ENCODE data around the gene TSHZ2. TPM values are rescaled to one million over a fixed set of nuclear protein-coding genes. Genes with fewer than 3 reads are reported as not detected.

Gene TSHZ2
- total and polyA plus RNA-seq, 5 donors from 2014 or later: 1.00 to 41.7 (median 2.1) TPM

DNA sequence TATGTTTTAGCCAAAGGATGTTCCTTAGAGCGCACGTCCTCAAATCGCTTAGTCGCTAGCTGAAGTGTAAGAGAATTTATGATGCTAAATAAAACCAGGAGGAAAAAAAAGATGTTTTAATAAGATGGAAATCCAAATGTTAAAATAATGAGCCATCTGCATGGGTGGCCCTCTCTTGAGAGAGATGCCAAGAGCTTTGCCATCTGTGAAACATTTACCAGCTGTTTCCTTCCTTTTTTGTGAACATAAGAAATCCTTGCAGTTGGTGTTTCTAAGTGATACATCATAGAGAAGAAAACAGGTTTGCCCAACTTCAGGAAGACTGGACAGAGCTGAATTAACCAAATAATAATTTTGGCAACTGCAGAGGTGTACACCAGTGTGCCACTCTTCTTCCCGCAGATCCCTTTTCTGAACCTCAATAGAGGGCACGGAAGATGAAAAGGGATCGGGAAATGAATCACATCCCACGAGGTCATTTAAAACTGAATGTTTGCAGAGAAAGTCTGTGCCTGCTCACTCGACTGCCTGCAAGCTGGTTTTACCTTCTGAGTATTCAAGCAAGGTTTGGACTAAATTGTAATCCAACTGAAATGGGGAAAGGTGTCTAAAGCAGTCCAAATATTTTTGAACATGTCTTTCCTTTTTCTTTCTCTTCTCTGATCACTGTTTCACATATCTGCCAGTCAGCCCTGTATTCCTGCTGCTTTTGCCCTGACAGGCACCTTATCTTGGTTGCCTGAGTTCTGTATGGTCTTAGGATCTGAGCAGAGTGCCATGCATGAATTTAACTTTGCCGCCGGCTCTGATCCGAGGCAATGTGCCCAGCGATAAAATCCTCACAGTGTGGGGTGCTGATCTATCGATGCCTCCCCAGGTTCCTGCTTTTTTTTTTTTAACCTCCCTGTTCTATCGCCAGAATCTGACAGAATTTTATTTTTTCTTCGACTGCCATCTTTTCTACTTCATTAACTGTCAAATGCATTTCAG is 35.5 kb upstream of the TSHZ2 start:
- Mint-ChIP-seq H3K9me3 (peaks cover 0 to 2% (median 0%) of the 10 kb centered on the region in 7 donors), H3K27ac (no peak overlapping the region), H3K4me1 (no peaks in the 10 kb centered on the region), H3K4me3 (no peak overlapping the region), H3K27me3 (no peaks in the 10 kb centered on the region), H3K36me3 (no peaks in the 10 kb centered on the region)
- Histone ChIP-seq H3K27me3 (ENCODE audit: control insufficient read depth, insufficient read depth, low read length) (no peaks in the 10 kb centered on the region), H3K4me1 (ENCODE audit: control insufficient read depth, insufficient read depth, low read length, poor library complexity, severe bottlenecking) (no peaks in the 10 kb centered on the region), H3K4me3 (ENCODE audit: low read depth, low read length) (no peak overlapping the region), H3K9me3 (ENCODE audit: control insufficient read depth in 2 of 2, low read length in 2 of 2) (no peaks in the 10 kb centered on the region), H3K27ac (ENCODE audit: insufficient read depth, low read length, poor library complexity, severe bottlenecking) (no peak overlapping the region), H3K36me3 (ENCODE audit: control insufficient read depth, insufficient read depth, low read length) (no peaks in the 10 kb centered on the region)
- DNase-seq (no peak), ATAC-seq (ENCODE audit: low read depth in 2 of 2) (no peak)

DNA sequence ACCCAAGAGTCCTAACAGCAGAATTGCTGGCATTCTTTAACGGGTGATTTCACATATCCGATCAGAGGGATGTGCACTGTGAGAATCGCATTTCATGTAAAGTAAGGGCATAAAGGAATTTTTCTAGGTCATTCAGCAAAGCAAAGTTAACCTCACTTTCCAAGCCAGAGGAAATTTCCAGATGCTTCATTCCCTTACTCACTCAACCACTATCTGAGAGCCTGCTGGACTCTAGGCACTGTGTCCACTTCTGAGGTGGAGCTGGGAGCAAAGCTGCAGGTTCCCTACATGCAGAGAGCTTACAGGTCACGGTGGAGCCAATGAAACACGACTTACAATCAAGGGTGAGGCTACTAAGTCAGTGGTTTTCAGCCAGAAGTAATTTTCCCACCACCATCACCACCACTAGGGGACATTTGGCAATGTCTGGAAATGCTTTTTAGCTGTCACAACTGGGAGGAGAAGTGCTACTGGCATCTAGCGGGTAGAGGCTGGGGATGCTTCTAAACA is 34.5 kb upstream of the TSHZ2 start:
- Mint-ChIP-seq H3K27ac (no peak overlapping the region), H3K4me1 (no peaks in the 10 kb centered on the region), H3K27me3 (no peaks in the 10 kb centered on the region), H3K36me3 (no peaks in the 10 kb centered on the region), H3K4me3 (no peak overlapping the region), H3K9me3 (peaks cover 0 to 3% (median 0%) of the 10 kb centered on the region in 7 donors)
- H3K4me1 ChIP-seq (ENCODE audit: control insufficient read depth, insufficient read depth, low read length, poor library complexity, severe bottlenecking): no peaks in the 10 kb centered on the region
- H3K9me3 ChIP-seq (ENCODE audit: control insufficient read depth in 2 of 2, low read length in 2 of 2): no peaks in the 10 kb centered on the region
- H3K4me3 ChIP-seq (ENCODE audit: low read depth, low read length): no peak overlapping the region
- DNase-seq: no peak
- ATAC-seq (ENCODE audit: low read depth in 2 of 2): no peak
- no peaks in the 10 kb centered on the region for H3K36me3 ChIP-seq (ENCODE audit: control insufficient read depth, insufficient read depth, low read length)
- no peak overlapping the region for H3K27ac ChIP-seq (ENCODE audit: insufficient read depth, low read length, poor library complexity, severe bottlenecking)
- no peaks in the 10 kb centered on the region for H3K27me3 ChIP-seq (ENCODE audit: control insufficient read depth, insufficient read depth, low read length)

- Mint-ChIP-seq H3K4me3 (no peak overlapping the region), H3K36me3 (no peaks in the 10 kb centered on the region), H3K4me1 (no peaks in the 10 kb centered on the region), H3K9me3 (peaks cover 0 to 5% (median 0%) of the 10 kb centered on the region in 7 donors), H3K27ac (no peak overlapping the region), H3K27me3 (no peaks in the 10 kb centered on the region)
- H3K27ac ChIP-seq (ENCODE audit: insufficient read depth, low read length, poor library complexity, severe bottlenecking): no peak overlapping the region
- no peaks in the 10 kb centered on the region for H3K4me1 ChIP-seq (ENCODE audit: control insufficient read depth, insufficient read depth, low read length, poor library complexity, severe bottlenecking)
- no peak overlapping the region for H3K4me3 ChIP-seq (ENCODE audit: low read depth, low read length)
- ATAC-seq (ENCODE audit: low read depth in 2 of 2): no peak
- H3K36me3 ChIP-seq (ENCODE audit: control insufficient read depth, insufficient read depth, low read length): no peaks in the 10 kb centered on the region
- H3K9me3 ChIP-seq (ENCODE audit: control insufficient read depth in 2 of 2, low read length in 2 of 2): no peaks in the 10 kb centered on the region
- DNase-seq: no peak
- H3K27me3 ChIP-seq (ENCODE audit: control insufficient read depth, insufficient read depth, low read length): no peaks in the 10 kb centered on the region
Observed at GRCh38 chr20:52939141-52939540, 33.0 kb upstream of the TSHZ2 start.

DNA sequence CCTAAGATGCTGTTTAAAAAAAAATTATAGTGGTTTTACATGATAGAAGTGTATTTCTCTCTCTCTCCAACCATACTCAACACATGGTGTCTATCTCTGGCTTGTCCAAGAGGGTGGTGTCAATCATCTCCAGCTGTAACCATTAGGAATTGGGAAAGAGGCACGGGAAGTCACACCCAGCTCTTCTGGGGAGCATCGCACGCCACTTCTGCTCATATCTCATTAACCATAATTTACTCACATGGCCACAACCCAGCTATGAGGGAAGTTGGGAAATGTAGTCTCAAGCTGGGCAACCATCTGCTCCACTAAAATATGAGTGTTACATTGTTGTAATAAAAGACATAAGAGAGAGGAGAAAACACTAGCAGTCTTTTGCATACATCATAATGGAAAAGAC is 30.4 kb upstream of the TSHZ2 start:
- no peaks in the 10 kb centered on the region for H3K36me3 Mint-ChIP-seq
- H3K27ac Mint-ChIP-seq: no peak overlapping the region

DNA sequence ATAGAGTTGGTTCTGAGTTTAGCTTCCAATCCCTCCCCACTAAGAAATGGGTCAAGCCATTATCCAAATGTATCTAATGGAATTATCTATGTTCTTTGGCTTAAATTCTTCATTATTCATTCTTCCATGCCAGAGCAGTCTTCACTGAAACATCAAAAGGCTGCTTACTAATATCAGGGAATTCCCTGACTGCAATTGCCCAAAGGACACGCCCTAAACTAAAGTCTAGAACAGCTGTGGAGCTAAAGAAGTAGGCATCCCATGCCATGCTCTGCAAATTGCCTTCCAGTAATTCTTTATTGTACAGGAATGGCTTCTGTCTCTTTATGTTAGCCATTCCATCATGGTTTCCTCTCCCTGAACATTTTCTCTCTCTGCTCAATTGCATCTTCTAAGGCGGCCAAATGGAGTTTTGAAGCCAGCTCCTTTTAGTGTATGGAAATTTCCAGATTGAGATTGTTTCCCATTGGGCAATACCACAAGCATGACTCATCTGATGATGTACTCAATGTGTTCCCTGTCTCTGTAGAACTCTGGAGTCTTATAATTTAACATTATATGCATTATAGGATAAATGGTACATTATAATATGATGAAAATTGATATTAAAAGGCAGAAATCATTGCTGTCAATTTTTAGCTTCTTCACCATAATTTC is 28.8 kb upstream of the TSHZ2 start:
- no peak overlapping the region for H3K4me3 Mint-ChIP-seq
- ATAC-seq (ENCODE audit: low read depth in 2 of 2) (no peak), DNase-seq (no peak)
- Histone ChIP-seq H3K27ac (ENCODE audit: insufficient read depth, low read length, poor library complexity, severe bottlenecking) (no peak overlapping the region), H3K9me3 (ENCODE audit: control insufficient read depth in 2 of 2, low read length in 2 of 2) (no peaks in the 10 kb centered on the region), H3K4me1 (ENCODE audit: control insufficient read depth, insufficient read depth, low read length, poor library complexity, severe bottlenecking) (no peaks in the 10 kb centered on the region), H3K27me3 (ENCODE audit: control insufficient read depth, insufficient read depth, low read length) (no peaks in the 10 kb centered on the region), H3K4me3 (ENCODE audit: low read depth, low read length) (no peak overlapping the region), H3K36me3 (ENCODE audit: control insufficient read depth, insufficient read depth, low read length) (no peaks in the 10 kb centered on the region)
- no peaks in the 10 kb centered on the region for H3K4me1 Mint-ChIP-seq
- peak overlapping the region in 1 of 3 donors; percentile 63 for H3K27ac Mint-ChIP-seq
- no peaks in the 10 kb centered on the region for H3K27me3 Mint-ChIP-seq
- no peaks in the 10 kb centered on the region for H3K36me3 Mint-ChIP-seq
- peaks cover 0 to 5% (median 0%) of the 10 kb centered on the region in 7 donors for H3K9me3 Mint-ChIP-seq

More for the DNA sequence above, 30.4 kb upstream of the TSHZ2 start:
- H3K4me3 Mint-ChIP-seq: no peak overlapping the region
- H3K27me3 ChIP-seq (ENCODE audit: control insufficient read depth, insufficient read depth, low read length): no peaks in the 10 kb centered on the region
- no peaks in the 10 kb centered on the region for H3K27me3 Mint-ChIP-seq
- no peaks in the 10 kb centered on the region for H3K9me3 ChIP-seq (ENCODE audit: control insufficient read depth in 2 of 2, low read length in 2 of 2)
- no peaks in the 10 kb centered on the region for H3K36me3 ChIP-seq (ENCODE audit: control insufficient read depth, insufficient read depth, low read length)
- ATAC-seq (ENCODE audit: low read depth in 2 of 2) (no peak), DNase-seq (no peak)
- H3K4me1 Mint-ChIP-seq: no peaks in the 10 kb centered on the region
- peaks cover 0 to 5% (median 0%) of the 10 kb centered on the region in 7 donors for H3K9me3 Mint-ChIP-seq
- no peak overlapping the region for H3K27ac ChIP-seq (ENCODE audit: insufficient read depth, low read length, poor library complexity, severe bottlenecking)
- no peak overlapping the region for H3K4me3 ChIP-seq (ENCODE audit: low read depth, low read length)
- H3K4me1 ChIP-seq (ENCODE audit: control insufficient read depth, insufficient read depth, low read length, poor library complexity, severe bottlenecking): no peaks in the 10 kb centered on the region

DNA sequence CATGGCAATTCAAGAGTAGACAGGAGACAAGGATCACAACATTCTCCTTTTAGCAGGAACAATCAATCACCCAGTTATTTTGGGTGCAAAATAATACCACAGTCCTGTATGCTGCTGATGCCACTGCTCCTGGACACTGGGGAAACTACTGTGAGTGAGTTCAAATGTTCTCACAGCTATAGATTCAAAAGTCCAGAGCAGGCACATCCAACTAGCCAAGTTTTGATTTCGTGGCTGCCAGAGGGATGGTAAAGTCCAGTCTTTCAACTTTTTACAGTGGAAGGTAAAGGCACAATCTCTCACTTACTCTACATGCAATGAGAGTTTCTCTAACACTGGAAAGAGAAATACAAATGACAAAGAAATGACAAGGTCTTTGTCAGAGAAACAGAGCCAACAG is 26.9 kb upstream of the TSHZ2 start:
- Mint-ChIP-seq H3K4me3 (no peak overlapping the region), H3K4me1 (no peaks in the 10 kb centered on the region), H3K36me3 (no peaks in the 10 kb centered on the region), H3K27me3 (peaks cover 5% of the 10 kb centered on the region), H3K9me3 (peaks cover 0 to 5% (median 0%) of the 10 kb centered on the region in 7 donors), H3K27ac (no peak overlapping the region)
- no peaks in the 10 kb centered on the region for H3K4me1 ChIP-seq (ENCODE audit: control insufficient read depth, insufficient read depth, low read length, poor library complexity, severe bottlenecking)
- no peak overlapping the region for H3K4me3 ChIP-seq (ENCODE audit: low read depth, low read length)
- DNase-seq: no peak
- H3K27ac ChIP-seq (ENCODE audit: insufficient read depth, low read length, poor library complexity, severe bottlenecking): no peak overlapping the region
- no peaks in the 10 kb centered on the region for H3K36me3 ChIP-seq (ENCODE audit: control insufficient read depth, insufficient read depth, low read length)
- no peaks in the 10 kb centered on the region for H3K9me3 ChIP-seq (ENCODE audit: control insufficient read depth in 2 of 2, low read length in 2 of 2)
- ATAC-seq (ENCODE audit: low read depth in 2 of 2): no peak
- no peaks in the 10 kb centered on the region for H3K27me3 ChIP-seq (ENCODE audit: control insufficient read depth, insufficient read depth, low read length)

DNA sequence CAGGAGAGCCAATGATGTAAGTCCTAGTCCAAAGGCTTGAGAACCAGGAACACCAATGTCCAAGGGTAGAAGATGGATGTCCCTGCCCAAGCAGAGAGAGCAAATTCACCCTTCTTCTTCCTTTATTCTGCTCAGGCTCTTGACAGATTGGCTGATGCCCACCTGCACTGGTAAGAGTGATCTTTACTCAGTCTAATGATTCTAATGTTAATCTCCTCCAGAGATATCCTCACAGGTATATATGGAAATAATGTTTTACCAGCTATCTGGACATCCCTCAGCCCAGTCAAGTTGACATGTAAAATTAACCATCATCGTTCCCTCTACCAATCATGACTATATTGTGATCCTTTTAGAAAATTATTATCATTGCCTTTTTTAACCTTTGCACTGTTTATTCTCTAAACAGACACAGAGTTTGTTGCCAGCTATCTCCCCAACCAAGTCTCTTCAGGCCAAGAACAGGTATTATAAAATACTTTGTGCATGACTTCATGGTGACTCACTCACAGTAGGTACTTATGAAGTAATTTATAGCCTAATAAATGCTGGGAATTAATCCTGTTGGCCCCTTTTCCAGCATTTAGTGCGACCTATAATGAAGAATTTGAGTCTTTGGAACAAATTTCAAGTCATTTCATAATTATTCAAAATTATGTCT is 26.2 kb upstream of the TSHZ2 start:
- Mint-ChIP-seq H3K9me3 (peaks cover 0 to 5% (median 0%) of the 10 kb centered on the region in 7 donors), H3K4me1 (no peaks in the 10 kb centered on the region), H3K27ac (no peak overlapping the region), H3K4me3 (no peak overlapping the region), H3K27me3 (peaks cover 7% of the 10 kb centered on the region), H3K36me3 (no peaks in the 10 kb centered on the region)
- Histone ChIP-seq H3K27ac (ENCODE audit: insufficient read depth, low read length, poor library complexity, severe bottlenecking) (no peak overlapping the region), H3K4me3 (ENCODE audit: low read depth, low read length) (no peak overlapping the region), H3K9me3 (ENCODE audit: control insufficient read depth in 2 of 2, low read length in 2 of 2) (no peaks in the 10 kb centered on the region), H3K36me3 (ENCODE audit: control insufficient read depth, insufficient read depth, low read length) (no peaks in the 10 kb centered on the region), H3K4me1 (ENCODE audit: control insufficient read depth, insufficient read depth, low read length, poor library complexity, severe bottlenecking) (no peaks in the 10 kb centered on the region), H3K27me3 (ENCODE audit: control insufficient read depth, insufficient read depth, low read length) (no peaks in the 10 kb centered on the region)
- no peak for DNase-seq
- no peak for ATAC-seq (ENCODE audit: low read depth in 2 of 2)
